CD4-positive, alpha-beta T cell (primary cell): Measurements from ENCODE around the gene MCRS1. TPM values are rescaled to one million over a fixed set of nuclear protein-coding genes. Genes with fewer than 3 reads are reported as not detected.
"Not testable (repeated sequence)": the region's sequence is repeated elsewhere in the genome, so short reads cannot be mapped to it uniquely, and the experiment has no call there.

Experiments
- ATAC-seq: fragments of 200-7000 bp; cut with Tn5 transposase; one replicate; pipeline ENCODE4 v1.10.0; 2022; ENCODE audit warnings: mild to moderate bottlenecking; ENCODE audit not compliant: poor library complexity
- CTCF ChIA-PET: fragments of 350-600 bp; sonication (Branson Sonifier 250); formaldehyde crosslinking; loops from one replicate; lab custom pipeline; 2021; ENCODE audit warnings: antibody characterized with exemption, inconsistent platforms; lab: Charles Lee
- POLR2A ChIA-PET: fragments of 350-600 bp; sonication (Branson Sonifier 250); formaldehyde crosslinking; loops from one replicate; lab custom pipeline; 2021; ENCODE audit warnings: antibody characterized with exemption, inconsistent platforms; lab: Charles Lee
- DNase-seq, 14 experiments: peaks; one replicate each; pipeline ENCODE4 v3.0.0-alpha.2; 2013 to 2020; ENCODE audit warnings: mixed read lengths in 2 of 14
- H3K27ac ChIP-seq, 2 donors: one replicate each; pipeline versions ENCODE4 v1.5.1 to v1.7.0; 2013; ENCODE audit warnings: low read length in 2 of 2, low read depth in 1 of 2, mild to moderate bottlenecking in 1 of 2
- H3K27me3 ChIP-seq, 2 experiments: 1 replicate in 1 of 2; 2 replicates in 1 of 2; pipeline versions ENCODE4 v1.6.1 to v1.7.0; 2013; ENCODE audit warnings: low read length in 2 of 2, control low read depth in 1 of 2, mild to moderate bottlenecking in 1 of 2, moderate library complexity in 1 of 2; ENCODE audit not compliant: insufficient read depth in 2 of 2, control insufficient read depth in 1 of 2
- H3K36me3 ChIP-seq: one replicate; pipeline ENCODE4 v1.6.1; 2013; ENCODE audit warnings: low read length, control low read depth; ENCODE audit not compliant: insufficient read depth
- H3K4me1 ChIP-seq: one replicate; pipeline ENCODE4 v1.6.1; 2013; ENCODE audit warnings: low read length, control low read depth; ENCODE audit not compliant: insufficient read depth
- H3K4me3 ChIP-seq: one replicate; pipeline ENCODE4 v1.5.1; 2013; ENCODE audit warnings: mild to moderate bottlenecking, low read length, moderate library complexity
- H3K9me3 ChIP-seq, 2 experiments: 1 replicate in 1 of 2; 2 replicates in 1 of 2; pipeline versions ENCODE4 v1.6.1 to v1.7.0; 2013; ENCODE audit warnings: low read length in 2 of 2, mild to moderate bottlenecking in 2 of 2, control low read depth in 1 of 2, moderate library complexity in 1 of 2; ENCODE audit not compliant: control insufficient read depth in 1 of 2, insufficient read depth in 1 of 2
- H3K27ac Mint-ChIP-seq: one replicate; pipeline ENCODE4 v1.8.0; 2020; ENCODE audit warnings: mixed read lengths
- H3K27me3 Mint-ChIP-seq: one replicate; pipeline ENCODE4 v1.8.0; 2021; ENCODE audit warnings: mixed read lengths
- H3K36me3 Mint-ChIP-seq: one replicate; pipeline ENCODE4 v1.8.0; 2021; ENCODE audit warnings: low read depth, mixed read lengths
- H3K4me1 Mint-ChIP-seq: one replicate; pipeline ENCODE4 v1.8.0; 2021; ENCODE audit warnings: low read depth, mixed read lengths
- H3K4me3 Mint-ChIP-seq: one replicate; pipeline ENCODE4 v1.8.0; 2020; ENCODE audit warnings: mild to moderate bottlenecking, mixed read lengths
- H3K9me3 Mint-ChIP-seq: one replicate; pipeline ENCODE4 v1.8.0; 2020; ENCODE audit warnings: mixed read lengths
- intact Hi-C, 2 experiments: fragments of 100-400 bp; cut with DNase I in 1 of 2; cut with micrococcal nuclease in 1 of 2; formaldehyde crosslinking; loops; one replicate each; pipeline versions ENCODE4 v1.15.1 to v1.9.0; 2023 to 2025; cut with DNase I, micrococcal nuclease
- total RNA-seq, 174 experiments: library from RNA in 2 of 174; stranded (reverse) in 2 of 174; gene quantifications; one replicate each; pipeline ENCODE4 v1.2.3 and lab custom pipeline; 2021 to 2026
- TF ChIP-seq, protein P1 (sequence below): fragments of 200-600 bp; IDR thresholded peaks from one replicate; pipeline ENCODE4 v1.8.0; 2022; ENCODE audit warnings: antibody characterized with exemption, mild to moderate bottlenecking

The MCRS1 gene
- total RNA-seq, 2 experiments from 2014 or later = 49.0 to 56.4 TPM

DNA sequence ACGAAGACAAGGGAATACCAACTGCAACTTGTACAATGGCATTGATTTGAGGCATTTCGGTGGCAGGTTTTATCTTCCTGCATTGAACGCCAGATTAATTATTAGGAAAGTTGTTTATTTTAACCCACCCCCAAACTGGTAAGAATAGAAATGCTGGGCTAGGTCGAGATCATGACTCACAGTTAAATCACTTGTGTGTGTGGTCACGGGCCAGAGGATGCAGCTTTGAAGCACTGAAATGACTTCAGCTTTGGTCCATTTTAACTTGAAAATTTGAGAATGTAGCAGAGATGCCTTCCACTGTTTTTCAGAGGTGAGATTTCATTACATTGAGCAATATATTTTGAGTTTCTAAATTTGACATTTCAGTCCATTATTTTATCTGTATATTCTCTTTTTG lies 52.7 kb downstream of the MCRS1 start:
- Histone ChIP-seq H3K27me3 (no peaks in the 10 kb centered on the region), H3K36me3 (no peaks in the 10 kb centered on the region), H3K9me3 (no peaks in the 10 kb centered on the region), H3K27ac (no peak overlapping the region), H3K4me1 (no peaks in the 10 kb centered on the region), H3K4me3 (no peak overlapping the region)
- Mint-ChIP-seq H3K4me3 (no peak overlapping the region), H3K27ac (no peak overlapping the region), H3K9me3 (no peaks in the 10 kb centered on the region), H3K36me3 (no peaks in the 10 kb centered on the region), H3K4me1 (no peaks in the 10 kb centered on the region), H3K27me3 (no peaks in the 10 kb centered on the region)
- TF ChIP-seq, protein P1, sequence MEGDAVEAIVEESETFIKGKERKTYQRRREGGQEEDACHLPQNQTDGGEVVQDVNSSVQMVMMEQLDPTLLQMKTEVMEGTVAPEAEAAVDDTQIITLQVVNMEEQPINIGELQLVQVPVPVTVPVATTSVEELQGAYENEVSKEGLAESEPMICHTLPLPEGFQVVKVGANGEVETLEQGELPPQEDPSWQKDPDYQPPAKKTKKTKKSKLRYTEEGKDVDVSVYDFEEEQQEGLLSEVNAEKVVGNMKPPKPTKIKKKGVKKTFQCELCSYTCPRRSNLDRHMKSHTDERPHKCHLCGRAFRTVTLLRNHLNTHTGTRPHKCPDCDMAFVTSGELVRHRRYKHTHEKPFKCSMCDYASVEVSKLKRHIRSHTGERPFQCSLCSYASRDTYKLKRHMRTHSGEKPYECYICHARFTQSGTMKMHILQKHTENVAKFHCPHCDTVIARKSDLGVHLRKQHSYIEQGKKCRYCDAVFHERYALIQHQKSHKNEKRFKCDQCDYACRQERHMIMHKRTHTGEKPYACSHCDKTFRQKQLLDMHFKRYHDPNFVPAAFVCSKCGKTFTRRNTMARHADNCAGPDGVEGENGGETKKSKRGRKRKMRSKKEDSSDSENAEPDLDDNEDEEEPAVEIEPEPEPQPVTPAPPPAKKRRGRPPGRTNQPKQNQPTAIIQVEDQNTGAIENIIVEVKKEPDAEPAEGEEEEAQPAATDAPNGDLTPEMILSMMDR = no peak
- DNase-seq (no peak), ATAC-seq (no peak)
- POLR2A ChIA-PET = no interaction called here
- intact Hi-C loops = loop anchor here in 1 of 2 experiments (1.0 to 2.0 kb wide), 2 partner anchors 157 to 226 kb away; no protein-coding TSS in a partner anchor
- CTCF ChIA-PET = interaction anchor here (1.1 to 5.3 kb wide), 3 partner anchors 31 to 157 kb away, joined by 3 to 85 read pairs (median 10); partner anchors contain the start of gene SPATS2

DNA sequence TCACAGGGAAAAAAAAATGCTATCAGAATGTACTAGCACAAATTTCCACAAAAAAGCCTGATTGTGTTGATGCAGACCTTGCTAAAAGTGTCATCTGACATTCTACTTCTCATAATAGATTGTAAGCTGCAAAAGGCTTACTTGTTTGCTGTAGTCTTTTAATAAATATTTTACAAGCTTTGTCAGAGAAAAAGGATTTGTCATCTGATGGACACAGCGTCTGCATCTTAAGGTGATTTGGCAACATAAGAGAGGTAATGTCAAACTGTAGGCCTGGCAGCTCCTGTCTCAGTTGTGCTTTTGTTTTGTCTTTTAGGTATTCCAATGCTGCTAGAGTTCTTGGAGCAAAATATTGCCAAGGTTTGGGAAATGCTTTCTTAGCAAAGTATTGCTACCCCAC lies 55.4 kb downstream of the MCRS1 start:
- POLR2A ChIA-PET = interaction anchor here (0.9 to 1.4 kb wide), 2 partner anchors 146 to 170 kb away, joined by 3 to 4 read pairs; no protein-coding TSS in a partner anchor

DNA sequence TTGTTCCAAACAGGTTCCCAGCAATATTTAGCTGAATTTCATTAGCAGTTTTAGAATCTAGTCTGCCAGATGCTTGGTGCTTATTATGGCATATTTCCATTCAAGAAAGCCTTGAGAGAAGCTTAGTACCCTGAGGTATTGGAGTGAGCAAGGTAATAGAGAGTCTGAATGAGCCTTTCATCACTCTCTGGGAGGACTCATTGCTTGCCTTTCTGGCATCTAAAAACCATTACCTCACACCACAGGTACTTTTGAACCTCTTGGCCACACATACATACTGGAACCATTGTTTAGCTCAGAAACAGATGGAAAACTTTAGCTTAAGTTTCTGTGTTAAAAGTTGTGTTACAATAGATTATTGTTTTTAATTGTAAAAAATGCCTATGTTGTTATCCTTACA lies 56.5 kb downstream of the MCRS1 start:
- no peaks in the 10 kb centered on the region for H3K36me3 Mint-ChIP-seq
- no peaks in the 10 kb centered on the region for H3K4me1 Mint-ChIP-seq
- TF ChIP-seq, protein P1 = no peak
- Histone ChIP-seq H3K4me1 (no peaks in the 10 kb centered on the region), H3K36me3 (no peaks in the 10 kb centered on the region), H3K4me3 (no peak overlapping the region), H3K27ac (no peak overlapping the region), H3K9me3 (no peaks in the 10 kb centered on the region), H3K27me3 (no peaks in the 10 kb centered on the region)
- ChIA-PET CTCF (interaction anchor here (0.9 to 5.3 kb wide), 4 partner anchors 10 to 153 kb away, joined by 3 to 85 read pairs (median 3); no protein-coding TSS in a partner anchor), POLR2A (interaction anchor here (1.4 kb wide), 1 partner anchor 145 kb away, joined by 4 read pairs; no protein-coding TSS in a partner anchor)
- no peaks in the 10 kb centered on the region for H3K27me3 Mint-ChIP-seq
- no peak overlapping the region for H3K4me3 Mint-ChIP-seq
- H3K9me3 Mint-ChIP-seq = no peaks in the 10 kb centered on the region
- DNase-seq (no peak), ATAC-seq (no peak)
- intact Hi-C loops = no loop called here
- H3K27ac Mint-ChIP-seq = no peak overlapping the region

More for the DNA sequence above, 55.4 kb downstream of the MCRS1 start:
- H3K4me1 Mint-ChIP-seq = no peaks in the 10 kb centered on the region
- intact Hi-C loops = no loop called here
- CTCF ChIA-PET = interaction anchor here (2.1 to 5.3 kb wide), 3 partner anchors 14 to 181 kb away, joined by 9 to 85 read pairs (median 11); no protein-coding TSS in a partner anchor
- TF ChIP-seq, protein P1 = no peak
- no peak overlapping the region for H3K27ac Mint-ChIP-seq
- Histone ChIP-seq H3K4me3 (no peak overlapping the region), H3K36me3 (no peaks in the 10 kb centered on the region), H3K9me3 (no peaks in the 10 kb centered on the region), H3K27me3 (no peaks in the 10 kb centered on the region), H3K27ac (no peak overlapping the region), H3K4me1 (no peaks in the 10 kb centered on the region)
- DNase-seq (no peak), ATAC-seq (no peak)
- no peaks in the 10 kb centered on the region for H3K27me3 Mint-ChIP-seq
- H3K36me3 Mint-ChIP-seq = no peaks in the 10 kb centered on the region
- H3K4me3 Mint-ChIP-seq = no peak overlapping the region
- H3K9me3 Mint-ChIP-seq = no peaks in the 10 kb centered on the region

DNA sequence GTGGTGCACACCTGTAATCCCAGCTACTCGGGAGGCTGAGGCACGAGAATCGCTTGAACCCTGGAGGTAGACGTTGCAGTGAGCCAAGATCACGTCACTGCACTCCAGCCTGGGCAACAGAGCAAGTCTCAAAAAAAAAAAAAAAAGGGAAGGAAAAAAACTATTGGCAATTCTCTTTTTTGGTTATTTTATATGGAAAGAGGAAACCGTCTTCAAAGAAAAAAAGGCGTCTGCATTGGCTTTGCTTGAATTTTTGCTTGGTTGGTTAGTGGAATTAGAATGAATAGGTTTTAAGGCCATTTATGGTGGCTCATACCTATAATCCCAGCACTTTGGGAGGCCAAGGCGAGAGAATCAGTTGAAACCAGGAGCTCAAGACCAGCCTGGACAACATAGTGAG lies 58.3 kb downstream of the MCRS1 start:
- intact Hi-C loops, DNase-seq, H3K36me3 ChIP-seq, H3K4me1 Mint-ChIP-seq, H3K9me3 ChIP-seq, H3K27me3 ChIP-seq, H3K27ac Mint-ChIP-seq, H3K9me3 Mint-ChIP-seq, CTCF ChIA-PET, H3K36me3 Mint-ChIP-seq, H3K4me3 ChIP-seq, H3K4me3 Mint-ChIP-seq, H3K27me3 Mint-ChIP-seq, H3K27ac ChIP-seq, H3K4me1 ChIP-seq, ATAC-seq: not testable (repeated sequence)
- POLR2A ChIA-PET = interaction anchor here (1.1 kb wide), 1 partner anchor 162 kb away, joined by 4 read pairs; no protein-coding TSS in a partner anchor
